Epithelial cell of esophagus (primary cell): ENCODE data around the gene NAALADL2.
A peak's percentile ranks its signal among the peaks of the same experiment; 100 is the strongest.
"Not testable (repeated sequence)": the region's sequence is repeated elsewhere in the genome, so short reads cannot be mapped to it uniquely, and the experiment has no call there.

Experiments
- DNase-seq: peaks from one replicate; pipeline ENCODE4 v3.0.0; 2010; ENCODE audit warnings: low read depth
- H3K4me3 ChIP-seq: 2 replicates; pipeline ENCODE4 v1.5.1; 2011; ENCODE audit warnings: mild to moderate bottlenecking, low read length, control low read depth
- CTCF ChIP-seq: IDR thresholded peaks from 2 replicates; pipeline ENCODE4 v1.5.1; 2011; ENCODE audit warnings: low read depth, mild to moderate bottlenecking, low read length, control low read depth, inconsistent platforms; ENCODE audit not compliant: insufficient read depth; ENCODE audit errors: missing control alignments

The NAALADL2 gene

GRCh38 chr3:175073219-175073905 is 214.2 kb downstream of the NAALADL2 start:
- no peak overlapping the region for H3K4me3 ChIP-seq
- peak; percentile 59 for DNase-seq
- TF ChIP-seq CTCF = no peak

GRCh38 chr3:175075269-175075668 is 216.1 kb downstream of the NAALADL2 start:
- DNase-seq = no peak
- H3K4me3 ChIP-seq = no peak overlapping the region
- TF ChIP-seq CTCF = no peak

- no peak overlapping the region for H3K4me3 ChIP-seq
- TF ChIP-seq CTCF = no peak
- DNase-seq = no peak
These were observed 218.1 kb downstream of the NAALADL2 start for GRCh38 chr3:175077216-175077615.

GRCh38 chr3:175082631-175083030 is 223.5 kb downstream of the NAALADL2 start:
- no peak overlapping the region for H3K4me3 ChIP-seq
- no peak for DNase-seq
- TF ChIP-seq CTCF = no peak

GRCh38 chr3:175087128-175087527 is 228.0 kb downstream of the NAALADL2 start:
- not testable (repeated sequence) for DNase-seq, H3K4me3 ChIP-seq

GRCh38 chr3:175088766-175089380 is 229.7 kb downstream of the NAALADL2 start:
- no peak for DNase-seq
- no peak for TF ChIP-seq CTCF
- no peak overlapping the region for H3K4me3 ChIP-seq

GRCh38 chr3:175091426-175092114 is 232.4 kb downstream of the NAALADL2 start:
- H3K4me3 ChIP-seq = no peak overlapping the region
- no peak for TF ChIP-seq CTCF
- no peak for DNase-seq
